KMS-11 (cell line): ENCODE measurements around the gene ASXL3.
A peak's percentile ranks its signal among the peaks of the same experiment; 100 is the strongest.

Experiments
- H2AFZ ChIP-seq: fragments of 200-600 bp; sonication (generic); 2 replicates; pipeline ENCODE4 v1.6.1; 2016; ENCODE audit warnings: antibody characterized with exemption, mixed run types, low read depth
- H3K27ac ChIP-seq: fragments of 200-600 bp; sonication (generic); 2 replicates; pipeline ENCODE4 v1.6.1; 2016; ENCODE audit warnings: mild to moderate bottlenecking, mixed run types
- H3K27me3 ChIP-seq: fragments of 200-600 bp; sonication (generic); 2 replicates; pipeline ENCODE4 v1.6.1; 2017; ENCODE audit warnings: mild to moderate bottlenecking, low read depth, mixed run types, moderate library complexity; ENCODE audit not compliant: insufficient read depth
- H3K36me3 ChIP-seq: fragments of 200-600 bp; sonication (generic); 2 replicates; pipeline ENCODE4 v1.6.1; 2017; ENCODE audit warnings: mild to moderate bottlenecking, mixed run types; ENCODE audit not compliant: insufficient read depth
- H3K4me1 ChIP-seq: fragments of 200-600 bp; sonication (generic); 2 replicates; pipeline ENCODE4 v1.6.1; 2016; ENCODE audit warnings: mild to moderate bottlenecking, low read depth, mixed run types; ENCODE audit not compliant: poor library complexity, severe bottlenecking
- H3K4me2 ChIP-seq: fragments of 200-600 bp; sonication (generic); 2 replicates; pipeline ENCODE4 v1.7.0; 2016; ENCODE audit warnings: mild to moderate bottlenecking, mixed run types
- H3K4me3 ChIP-seq: fragments of 200-600 bp; sonication (generic); IDR thresholded peaks from 2 replicates; pipeline ENCODE4 v1.6.1; 2017; ENCODE audit warnings: low read depth, low read length, mixed read lengths; ENCODE audit not compliant: insufficient read depth
- H3K79me2 ChIP-seq: fragments of 200-600 bp; sonication (generic); 2 replicates; pipeline ENCODE4 v1.6.1; 2016; ENCODE audit warnings: low read depth, mixed run types; ENCODE audit not compliant: insufficient read depth
- H3K9ac ChIP-seq: fragments of 200-600 bp; sonication (generic); 2 replicates; pipeline ENCODE4 v1.6.1; 2016; ENCODE audit warnings: mild to moderate bottlenecking, mixed run types
- H4K20me1 ChIP-seq: fragments of 200-600 bp; sonication (generic); 2 replicates; pipeline ENCODE4 v1.6.1; 2016; ENCODE audit warnings: mild to moderate bottlenecking, mixed run types; ENCODE audit not compliant: insufficient read depth
- TF ChIP-seq, protein P1 (sequence below): fragments of 200-600 bp; sonication (generic); conservative IDR thresholded peaks from 2 replicates; pipeline ENCODE4 v1.6.1; 2017; ENCODE audit warnings: low read depth, mild to moderate bottlenecking, antibody characterized with exemption, low read length, moderate library complexity, mixed read lengths

Gene ASXL3

GRCh38 chr18:33694593-33694992 is 116.6 kb downstream of the ASXL3 start:
- no peak overlapping the region for H3K4me3 ChIP-seq
- TF ChIP-seq, protein P1, sequence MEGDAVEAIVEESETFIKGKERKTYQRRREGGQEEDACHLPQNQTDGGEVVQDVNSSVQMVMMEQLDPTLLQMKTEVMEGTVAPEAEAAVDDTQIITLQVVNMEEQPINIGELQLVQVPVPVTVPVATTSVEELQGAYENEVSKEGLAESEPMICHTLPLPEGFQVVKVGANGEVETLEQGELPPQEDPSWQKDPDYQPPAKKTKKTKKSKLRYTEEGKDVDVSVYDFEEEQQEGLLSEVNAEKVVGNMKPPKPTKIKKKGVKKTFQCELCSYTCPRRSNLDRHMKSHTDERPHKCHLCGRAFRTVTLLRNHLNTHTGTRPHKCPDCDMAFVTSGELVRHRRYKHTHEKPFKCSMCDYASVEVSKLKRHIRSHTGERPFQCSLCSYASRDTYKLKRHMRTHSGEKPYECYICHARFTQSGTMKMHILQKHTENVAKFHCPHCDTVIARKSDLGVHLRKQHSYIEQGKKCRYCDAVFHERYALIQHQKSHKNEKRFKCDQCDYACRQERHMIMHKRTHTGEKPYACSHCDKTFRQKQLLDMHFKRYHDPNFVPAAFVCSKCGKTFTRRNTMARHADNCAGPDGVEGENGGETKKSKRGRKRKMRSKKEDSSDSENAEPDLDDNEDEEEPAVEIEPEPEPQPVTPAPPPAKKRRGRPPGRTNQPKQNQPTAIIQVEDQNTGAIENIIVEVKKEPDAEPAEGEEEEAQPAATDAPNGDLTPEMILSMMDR, result no peak
- no peak overlapping the region for H3K27ac ChIP-seq

GRCh38 chr18:33696332-33697162 is 118.5 kb downstream of the ASXL3 start:
- H3K4me3 ChIP-seq, result no peak overlapping the region
- H4K20me1 ChIP-seq, result no peaks in the 10 kb centered on the region
- no peak overlapping the region for H3K27ac ChIP-seq
- peaks cover 33% of the 10 kb centered on the region for H3K4me1 ChIP-seq
- H3K79me2 ChIP-seq, result no peaks in the 10 kb centered on the region
- no peak overlapping the region for H3K4me2 ChIP-seq
- no peak overlapping the region for H3K9ac ChIP-seq
- no peak overlapping the region for H2AFZ ChIP-seq
- no peaks in the 10 kb centered on the region for H3K27me3 ChIP-seq
- no peaks in the 10 kb centered on the region for H3K36me3 ChIP-seq
- TF ChIP-seq, protein P1, result no peak

More at GRCh38 chr18:33694593-33694992, 116.6 kb downstream of the ASXL3 start:
- Histone ChIP-seq H3K9ac (no peak overlapping the region), H3K36me3 (no peaks in the 10 kb centered on the region), H3K4me2 (no peak overlapping the region), H4K20me1 (no peaks in the 10 kb centered on the region), H3K79me2 (no peaks in the 10 kb centered on the region), H2AFZ (no peak overlapping the region), H3K4me1 (peaks cover 13% of the 10 kb centered on the region), H3K27me3 (no peaks in the 10 kb centered on the region)

GRCh38 chr18:33697498-33697897 is 119.5 kb downstream of the ASXL3 start:
- Histone ChIP-seq H3K4me3 (no peak overlapping the region), H3K27ac (no peak overlapping the region), H3K36me3 (no peaks in the 10 kb centered on the region), H3K9ac (no peak overlapping the region), H3K79me2 (no peaks in the 10 kb centered on the region), H4K20me1 (no peaks in the 10 kb centered on the region), H3K27me3 (no peaks in the 10 kb centered on the region), H2AFZ (no peak overlapping the region), H3K4me1 (peaks cover 42% of the 10 kb centered on the region), H3K4me2 (no peak overlapping the region)
- TF ChIP-seq, protein P1, result no peak

DNA sequence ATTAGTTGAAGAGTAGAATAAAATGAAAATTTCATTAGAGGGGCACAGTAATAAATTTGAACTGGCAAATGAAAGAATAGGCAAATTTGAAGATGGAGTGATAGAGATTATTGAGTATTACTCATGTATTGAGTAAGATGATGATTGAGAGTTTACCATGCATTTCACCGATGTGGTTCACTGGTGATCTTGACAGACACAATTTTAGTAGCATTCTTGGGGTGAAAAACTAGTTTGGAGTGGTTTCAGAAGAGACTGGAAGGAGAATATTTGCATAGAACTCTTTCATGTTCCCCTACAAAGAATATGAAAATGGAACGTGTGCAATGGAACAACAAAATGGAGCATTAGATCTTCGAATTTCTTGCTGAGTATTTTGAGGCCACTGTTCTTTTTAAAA is 121.4 kb downstream of the ASXL3 start:
- H3K9ac ChIP-seq, result no peak overlapping the region
- H3K27me3 ChIP-seq, result no peaks in the 10 kb centered on the region
- no peaks in the 10 kb centered on the region for H4K20me1 ChIP-seq
- H2AFZ ChIP-seq, result no peak overlapping the region
- no peaks in the 10 kb centered on the region for H3K79me2 ChIP-seq
- H3K27ac ChIP-seq, result no peak overlapping the region
- H3K4me3 ChIP-seq, result no peak overlapping the region
- H3K36me3 ChIP-seq, result no peaks in the 10 kb centered on the region
- TF ChIP-seq, protein P1, result no peak
- H3K4me1 ChIP-seq, result peaks cover 44% of the 10 kb centered on the region
- H3K4me2 ChIP-seq, result peak overlapping the region; percentile 61
